Stimulated activated CD8-positive, alpha-beta memory T cell treated with anti-CD3 and anti-CD28 coated beads, Interleukin-2, amount 100 ng/mL, for 1 hour (primary cell): Measurements from ENCODE around the gene SLC4A5.

Source experiments
- DNase-seq, 2 donors: peaks; one replicate each; pipeline ENCODE4 v3.0.0-alpha.2; 2020; ENCODE audit warnings: low read depth in 2 of 2

Gene SLC4A5, protein sequence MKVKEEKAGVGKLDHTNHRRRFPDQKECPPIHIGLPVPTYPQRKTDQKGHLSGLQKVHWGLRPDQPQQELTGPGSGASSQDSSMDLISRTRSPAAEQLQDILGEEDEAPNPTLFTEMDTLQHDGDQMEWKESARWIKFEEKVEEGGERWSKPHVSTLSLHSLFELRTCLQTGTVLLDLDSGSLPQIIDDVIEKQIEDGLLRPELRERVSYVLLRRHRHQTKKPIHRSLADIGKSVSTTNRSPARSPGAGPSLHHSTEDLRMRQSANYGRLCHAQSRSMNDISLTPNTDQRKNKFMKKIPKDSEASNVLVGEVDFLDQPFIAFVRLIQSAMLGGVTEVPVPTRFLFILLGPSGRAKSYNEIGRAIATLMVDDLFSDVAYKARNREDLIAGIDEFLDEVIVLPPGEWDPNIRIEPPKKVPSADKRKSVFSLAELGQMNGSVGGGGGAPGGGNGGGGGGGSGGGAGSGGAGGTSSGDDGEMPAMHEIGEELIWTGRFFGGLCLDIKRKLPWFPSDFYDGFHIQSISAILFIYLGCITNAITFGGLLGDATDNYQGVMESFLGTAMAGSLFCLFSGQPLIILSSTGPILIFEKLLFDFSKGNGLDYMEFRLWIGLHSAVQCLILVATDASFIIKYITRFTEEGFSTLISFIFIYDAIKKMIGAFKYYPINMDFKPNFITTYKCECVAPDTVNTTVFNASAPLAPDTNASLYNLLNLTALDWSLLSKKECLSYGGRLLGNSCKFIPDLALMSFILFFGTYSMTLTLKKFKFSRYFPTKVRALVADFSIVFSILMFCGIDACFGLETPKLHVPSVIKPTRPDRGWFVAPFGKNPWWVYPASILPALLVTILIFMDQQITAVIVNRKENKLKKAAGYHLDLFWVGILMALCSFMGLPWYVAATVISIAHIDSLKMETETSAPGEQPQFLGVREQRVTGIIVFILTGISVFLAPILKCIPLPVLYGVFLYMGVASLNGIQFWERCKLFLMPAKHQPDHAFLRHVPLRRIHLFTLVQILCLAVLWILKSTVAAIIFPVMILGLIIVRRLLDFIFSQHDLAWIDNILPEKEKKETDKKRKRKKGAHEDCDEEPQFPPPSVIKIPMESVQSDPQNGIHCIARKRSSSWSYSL

DNA sequence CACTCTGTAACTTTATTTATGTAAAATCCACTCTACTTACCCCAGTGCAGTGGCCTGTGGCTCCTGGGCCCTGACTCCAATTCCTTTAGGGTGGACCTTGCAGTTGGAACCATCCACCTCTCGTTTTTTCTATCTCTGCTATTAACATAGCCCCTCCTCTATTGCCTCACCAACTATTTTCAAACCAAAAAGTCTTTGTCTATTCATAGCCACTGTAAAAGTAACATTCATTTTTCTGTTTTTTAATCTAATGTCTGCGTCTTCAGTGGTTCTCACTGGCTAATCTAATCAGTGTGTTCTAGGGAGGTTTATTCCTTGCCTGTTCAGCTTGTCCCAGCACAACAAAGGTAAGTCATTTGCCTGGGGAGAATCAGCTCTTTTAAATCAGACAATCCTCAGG is at the start of gene SLC4A5:
Gene SLC4A5 (minus strand): TSS at position 101 of the 400 bp plus-strand sequence. CDS start 28,393 bp downstream, outside the sequence.
- no peak for DNase-seq

DNA sequence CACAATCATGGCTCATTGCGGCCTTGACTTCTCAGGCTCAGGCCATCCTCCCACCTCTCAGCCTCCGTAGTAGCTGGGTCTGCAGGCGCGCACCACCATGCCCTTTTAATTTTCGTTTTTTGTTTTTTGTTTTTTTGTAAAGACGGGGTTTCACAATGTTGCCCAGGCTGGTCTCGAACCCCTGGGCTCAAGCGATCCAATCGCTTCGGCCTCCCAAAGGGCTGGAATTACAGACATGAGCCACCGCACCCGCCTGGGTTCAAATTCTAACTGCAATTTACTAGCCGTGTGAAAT is 49.2 kb upstream of the SLC4A5 start:
- no peak for DNase-seq

DNA sequence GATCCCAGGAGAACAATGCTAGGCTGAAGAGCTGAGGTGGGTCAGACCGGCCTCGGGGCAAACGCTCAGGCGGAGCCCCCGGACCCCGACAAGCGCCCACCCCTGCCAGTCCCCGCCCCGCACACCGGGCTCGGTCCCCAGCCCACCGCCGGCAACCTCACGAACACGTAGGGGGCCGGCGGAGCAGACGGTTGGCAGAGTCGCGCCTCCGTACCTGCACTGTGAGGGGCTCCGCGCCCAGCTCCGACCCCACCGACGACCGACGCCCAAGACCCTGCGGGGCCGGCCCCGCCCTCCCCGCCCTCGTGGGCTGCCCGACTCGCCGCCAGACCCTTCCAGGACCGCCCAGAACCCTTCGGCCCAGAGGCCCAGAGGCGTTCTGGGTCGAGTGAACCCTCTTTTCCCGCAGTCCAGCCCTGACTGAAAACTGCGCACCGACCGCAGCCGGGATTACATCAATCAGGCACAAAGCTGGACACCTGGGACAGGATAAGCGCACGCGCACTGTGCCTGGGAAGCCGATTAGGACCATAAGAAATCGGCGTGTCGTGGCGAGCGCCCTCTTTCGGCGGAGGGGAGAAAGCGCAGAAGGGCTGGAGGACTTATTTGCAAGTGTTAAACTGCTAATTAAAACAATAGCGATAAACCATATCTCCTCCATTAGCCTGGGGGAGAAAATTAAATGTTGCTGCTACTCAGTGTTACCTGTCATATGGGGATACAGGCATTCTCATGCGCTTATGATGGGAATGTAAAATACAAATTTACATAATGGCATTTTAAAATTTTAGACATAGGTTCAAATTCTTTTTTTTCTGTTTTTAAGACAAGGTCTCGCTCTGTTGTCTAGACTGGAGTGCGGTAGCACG is 48.6 kb upstream of the SLC4A5 start:
- DNase-seq = peak; percentile 90 to 93

DNA sequence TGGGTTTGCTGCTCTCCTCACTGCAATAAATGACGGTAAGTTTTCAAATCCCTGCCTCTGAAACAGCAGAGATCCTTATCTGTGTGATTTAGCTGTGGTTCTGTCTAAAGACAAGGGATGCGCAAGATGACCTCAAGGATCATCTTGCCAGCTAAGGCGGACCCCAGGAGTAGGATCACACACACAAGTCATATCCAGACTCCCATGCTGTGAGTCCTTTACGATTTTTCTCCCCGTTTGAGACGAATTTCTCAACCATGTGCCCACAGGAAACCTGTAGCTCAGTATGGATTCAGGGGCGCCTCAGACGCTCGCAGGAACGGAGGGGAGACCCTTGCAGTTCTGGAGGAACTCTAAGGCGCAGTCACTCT is 48.0 kb upstream of the SLC4A5 start:
- DNase-seq = no peak

DNA sequence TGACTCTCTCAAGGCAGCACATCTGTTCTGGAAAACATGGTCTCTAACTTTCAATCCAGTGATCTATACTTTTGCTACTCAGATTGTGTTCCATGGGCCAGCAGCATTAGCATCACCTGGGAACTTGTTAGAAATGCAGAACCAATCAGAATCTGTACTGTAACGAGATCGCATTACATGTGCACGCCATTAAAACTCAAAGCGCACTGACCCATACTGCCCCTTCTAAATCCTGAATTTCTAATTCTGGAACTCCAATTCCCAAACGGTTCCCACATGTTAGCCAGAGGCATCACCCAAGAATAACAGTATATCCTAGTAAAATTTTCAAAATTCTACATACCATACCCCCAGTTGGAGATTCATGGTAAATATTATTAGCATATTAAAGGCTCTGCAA is 47.4 kb upstream of the SLC4A5 start:
- no peak for DNase-seq

DNA sequence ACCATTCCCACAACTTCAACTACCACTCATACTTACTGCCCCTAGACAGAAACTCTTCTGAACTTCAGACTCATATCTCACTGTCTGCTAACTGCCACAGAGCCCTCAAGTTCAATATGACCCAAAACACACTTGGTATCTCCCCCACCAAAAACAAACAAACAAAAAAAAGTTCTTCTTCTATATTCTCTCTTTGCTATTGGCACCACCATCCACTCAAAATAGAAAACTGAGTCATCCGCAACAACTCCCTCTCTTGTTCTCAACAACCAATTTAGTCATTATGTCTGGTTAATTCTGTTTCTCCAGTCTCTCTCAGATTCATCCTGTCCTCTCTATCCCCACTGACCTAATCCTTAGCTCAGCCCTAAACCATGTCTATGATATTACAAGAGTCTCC is 44.1 kb upstream of the SLC4A5 start:
- no peak for DNase-seq

DNA sequence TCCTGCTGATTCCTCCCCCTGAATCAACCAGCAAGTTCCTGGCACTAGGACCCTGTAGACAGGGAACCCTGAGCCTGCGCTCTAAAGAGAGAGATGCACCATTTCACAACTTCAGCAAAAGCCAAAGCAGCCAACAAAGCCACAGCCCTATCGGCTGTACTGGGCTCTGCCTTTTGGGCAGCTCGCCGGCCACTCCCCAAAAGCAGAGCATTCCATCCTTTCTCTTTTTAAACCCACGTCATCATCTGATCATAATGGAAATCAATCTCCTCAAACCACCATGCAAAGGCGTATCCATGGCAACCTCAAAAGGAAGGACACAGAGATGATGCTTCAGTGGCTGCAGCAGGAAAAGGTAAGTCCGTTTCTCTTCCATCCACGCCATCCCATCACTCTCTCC is 42.2 kb upstream of the SLC4A5 start:
- no peak for DNase-seq

DNA sequence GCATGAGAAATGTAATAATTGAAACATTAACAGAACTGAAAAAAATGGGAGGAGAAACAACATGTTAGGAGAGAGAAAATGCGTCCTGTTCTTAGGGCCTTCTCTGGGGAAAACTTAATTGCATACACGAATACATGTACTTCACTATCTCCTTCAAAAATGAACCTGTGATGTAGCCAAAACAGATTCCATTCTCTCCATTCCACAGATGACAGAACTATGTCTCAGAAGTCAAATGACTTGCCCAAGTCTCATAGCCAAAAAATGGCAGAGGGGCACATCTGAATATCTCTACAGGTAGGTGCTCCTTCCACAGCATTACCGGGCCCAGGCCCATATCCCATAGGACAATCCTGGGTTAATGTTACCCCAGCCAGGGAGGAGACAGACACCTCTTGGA is 40.8 kb upstream of the SLC4A5 start:
- DNase-seq = no peak

DNA sequence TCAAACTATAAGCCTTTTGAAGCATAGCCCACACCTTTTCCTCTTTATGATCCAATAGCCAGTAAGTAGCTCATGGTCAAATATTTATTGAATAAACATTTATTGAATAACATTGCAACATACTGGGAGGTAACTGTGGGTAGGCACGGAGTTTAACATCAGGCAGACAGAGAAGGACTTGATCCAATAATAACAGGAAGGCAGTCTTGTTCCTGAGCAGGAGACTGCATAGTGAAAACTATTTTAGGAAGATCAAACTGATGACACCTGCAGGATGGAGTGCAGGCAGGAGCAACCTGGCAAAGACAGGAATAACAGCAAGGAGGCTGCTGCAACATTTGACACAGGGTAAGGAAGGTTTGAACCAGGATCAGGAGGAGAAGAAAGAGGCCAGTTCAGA is 40.0 kb upstream of the SLC4A5 start:
- DNase-seq = no peak

DNA sequence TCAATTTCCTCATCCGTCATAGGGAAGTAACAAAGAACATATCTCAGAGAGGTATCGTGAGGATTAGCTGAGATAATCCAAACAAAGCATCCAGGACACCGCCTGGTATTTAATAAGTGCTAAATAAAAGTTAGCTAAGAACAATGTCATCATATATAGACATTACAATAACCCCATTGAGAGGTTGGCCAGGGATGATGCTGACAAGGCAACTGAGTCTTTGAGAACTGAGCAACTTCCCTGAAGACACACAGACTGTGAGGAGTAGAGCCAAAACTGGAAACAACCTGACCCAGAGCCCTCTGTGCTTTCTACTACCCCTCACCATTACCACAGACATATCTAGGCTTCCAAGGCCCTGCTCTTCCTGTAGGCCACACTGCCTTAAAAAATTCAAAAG is 38.5 kb upstream of the SLC4A5 start:
- DNase-seq = no peak

DNA sequence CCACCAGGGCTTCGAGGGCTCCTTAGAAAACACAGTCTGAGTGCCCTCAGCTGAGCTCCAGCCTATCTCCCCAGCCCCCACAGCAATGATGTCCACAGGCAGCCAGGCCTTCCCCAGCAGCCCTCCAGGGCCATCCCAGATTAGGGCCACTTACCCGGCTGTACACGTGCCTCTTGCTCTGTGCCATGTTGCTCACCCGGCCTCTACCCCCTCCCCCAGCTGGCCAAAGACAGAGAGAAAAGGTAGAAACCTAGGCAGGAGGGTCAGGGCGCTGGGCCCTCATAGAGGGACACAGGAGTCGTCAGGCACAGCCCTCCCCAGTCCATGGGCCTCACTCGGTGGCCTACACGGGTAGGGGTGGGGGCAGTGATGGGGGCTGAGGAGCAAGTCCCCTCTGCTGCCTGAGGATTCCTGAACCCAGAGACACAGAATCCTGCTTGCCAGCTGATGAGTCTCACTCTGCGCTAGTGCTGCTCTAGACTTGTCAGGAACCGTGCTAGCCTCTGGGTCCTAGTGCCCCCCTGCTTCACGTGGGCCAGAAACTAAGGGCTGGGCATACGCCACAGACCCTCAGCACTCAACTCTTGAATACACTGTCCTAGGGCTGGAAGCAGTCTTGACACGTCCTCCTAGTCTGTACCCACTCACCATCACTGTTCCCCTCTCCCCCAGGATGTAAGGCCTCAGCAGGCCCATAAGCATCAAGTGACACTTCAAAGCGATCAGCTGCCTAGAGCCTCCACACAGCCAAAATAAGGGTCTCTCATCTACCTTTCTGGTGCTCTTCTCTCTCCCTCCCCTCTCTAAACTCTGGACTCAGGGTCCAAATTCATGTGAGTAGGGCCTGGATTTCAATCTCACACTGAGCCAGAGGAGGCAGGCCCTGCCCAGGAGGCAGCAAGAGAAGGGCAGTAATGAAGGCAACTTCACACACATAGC is 36.9 kb upstream of the SLC4A5 start, which contains the start of gene DCTN1:
Gene DCTN1 (minus strand): TSS at position 461 of the 939 bp plus-strand sequence. CDS start 274 bp downstream, at position 187.
- DNase-seq = no peak

DNA sequence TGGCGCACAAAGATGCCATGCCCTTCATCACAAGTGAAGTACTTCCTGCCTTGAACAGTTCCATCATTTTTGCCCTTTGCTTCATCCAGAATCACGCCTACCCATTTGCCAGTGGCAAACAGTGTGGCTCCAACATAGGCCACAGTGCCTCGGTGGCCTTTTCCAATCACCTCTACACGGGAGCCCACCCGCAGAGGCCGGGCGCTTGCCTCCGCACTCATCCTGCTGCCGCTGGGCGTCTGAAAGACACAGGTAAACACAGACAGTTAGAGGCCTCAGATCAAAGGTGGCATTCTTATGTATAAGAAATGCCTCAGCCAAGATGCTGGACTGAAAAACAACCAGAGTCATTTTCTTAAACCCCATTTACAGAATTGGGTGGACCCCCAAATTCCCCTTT is 34.8 kb upstream of the SLC4A5 start:
- no peak for DNase-seq

DNA sequence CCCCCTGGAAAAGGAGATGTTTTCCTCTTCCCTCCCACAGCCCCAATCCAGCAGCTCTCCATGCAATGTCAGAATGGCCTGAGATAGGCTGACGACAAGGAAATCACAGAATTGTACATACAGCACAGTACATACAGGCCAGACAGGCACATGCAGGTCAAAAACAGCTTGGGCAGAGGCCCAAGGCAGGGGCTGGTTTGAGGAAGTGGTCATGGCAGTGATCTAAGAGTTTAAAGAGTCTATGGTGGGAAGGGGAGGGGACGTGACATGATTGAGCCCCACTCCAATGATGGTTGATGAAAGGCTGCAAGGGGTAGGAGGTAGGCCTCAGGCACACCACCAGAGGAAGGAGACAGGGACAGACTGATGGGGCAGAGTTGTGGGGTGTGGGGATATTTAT is 32.6 kb upstream of the SLC4A5 start:
- DNase-seq = no peak

DNA sequence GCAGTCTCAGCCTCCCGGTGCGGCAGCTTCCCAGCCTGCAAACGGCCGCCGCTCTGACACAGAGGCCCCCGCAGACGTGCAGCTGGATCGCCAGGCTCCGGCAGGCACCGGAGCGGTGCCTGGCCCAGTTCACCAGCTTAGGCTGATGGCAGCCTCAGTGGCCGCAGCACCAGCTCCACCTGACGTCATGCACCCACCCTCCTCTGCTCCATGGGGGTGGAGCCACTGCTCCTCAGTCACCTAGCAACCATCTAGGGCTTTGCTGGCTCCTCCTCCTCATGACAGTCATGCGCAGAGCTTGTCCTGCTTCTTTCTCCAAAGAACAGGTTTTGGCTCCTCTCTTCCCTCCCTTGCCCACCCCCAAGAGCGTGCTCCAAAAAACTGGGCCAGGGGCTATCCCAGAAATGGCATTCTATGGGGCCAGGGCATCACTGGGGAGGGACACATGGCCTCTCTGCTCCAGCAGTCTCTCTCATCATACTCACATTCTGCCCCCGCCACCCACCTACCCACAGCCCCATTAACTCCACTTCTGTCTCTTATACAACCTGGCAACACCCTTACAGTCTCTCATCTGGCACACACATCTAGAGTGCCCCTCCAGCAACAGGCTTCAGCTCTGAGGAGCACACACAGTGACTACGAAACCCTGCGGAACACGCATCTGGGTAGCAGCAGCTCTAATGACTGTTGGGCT is 31.4 kb upstream of the SLC4A5 start:
- no peak for DNase-seq

DNA sequence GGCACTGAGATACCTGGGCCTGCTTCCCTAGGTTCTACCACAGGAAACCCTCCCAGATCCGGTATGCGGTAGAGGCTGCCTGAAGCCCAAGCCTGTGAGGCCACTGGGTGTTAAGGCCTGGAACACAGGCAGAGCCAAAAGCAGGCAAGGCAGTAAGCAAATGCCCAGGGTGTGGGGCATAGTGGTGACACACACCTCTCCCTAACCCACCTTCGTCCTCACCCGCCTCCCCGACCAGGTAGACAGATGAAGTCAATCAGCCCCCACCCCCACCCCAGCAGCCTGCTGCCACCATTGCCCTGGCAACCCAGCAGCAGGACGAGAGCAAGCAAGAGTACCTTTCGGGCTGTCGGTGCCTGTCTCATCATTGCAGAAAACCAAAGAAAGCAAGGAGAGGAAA is 30.8 kb upstream of the SLC4A5 start:
- no peak for DNase-seq

DNA sequence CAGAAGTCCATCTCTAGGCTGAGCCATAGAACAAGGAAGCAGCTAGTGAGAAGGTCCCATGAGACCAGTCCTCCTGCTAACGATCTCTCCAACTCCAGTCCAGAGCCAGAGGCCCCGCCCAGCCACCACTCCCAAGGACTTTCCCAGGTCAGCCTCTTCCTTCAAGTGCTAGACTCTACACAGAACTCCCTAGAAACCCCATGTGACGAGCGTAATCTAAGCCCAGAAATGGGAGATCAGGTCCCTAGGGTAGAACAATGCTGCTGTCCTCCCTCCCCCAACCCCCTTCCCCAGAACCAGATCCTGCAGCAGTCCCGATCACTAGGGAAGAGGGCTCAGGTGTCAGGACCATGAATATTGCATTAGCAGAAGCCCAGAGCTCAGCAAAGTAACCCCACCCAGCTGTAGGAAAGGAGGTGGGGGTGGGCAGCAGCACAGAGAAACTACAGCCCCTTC is 30.0 kb upstream of the SLC4A5 start:
- no peak for DNase-seq

DNA sequence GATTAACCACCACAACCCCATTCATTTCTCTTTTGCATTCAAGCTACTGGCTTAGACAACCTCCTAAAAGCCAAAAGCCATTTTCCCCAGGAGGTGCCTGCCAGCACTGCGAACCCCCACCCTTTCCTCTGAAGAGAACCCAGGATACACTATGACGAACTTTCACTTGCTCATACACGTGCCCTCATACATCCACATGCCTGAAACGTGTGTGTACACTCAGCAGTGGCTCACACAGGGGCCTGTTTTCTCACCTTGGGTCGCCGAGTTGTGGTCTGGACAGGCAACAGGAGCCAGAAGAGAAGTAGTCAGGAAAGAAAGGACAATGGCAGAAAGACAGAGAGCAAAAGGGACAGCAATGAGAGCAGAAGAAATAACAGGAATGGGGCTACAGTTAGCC is 29.5 kb upstream of the SLC4A5 start:
- DNase-seq = no peak

DNA sequence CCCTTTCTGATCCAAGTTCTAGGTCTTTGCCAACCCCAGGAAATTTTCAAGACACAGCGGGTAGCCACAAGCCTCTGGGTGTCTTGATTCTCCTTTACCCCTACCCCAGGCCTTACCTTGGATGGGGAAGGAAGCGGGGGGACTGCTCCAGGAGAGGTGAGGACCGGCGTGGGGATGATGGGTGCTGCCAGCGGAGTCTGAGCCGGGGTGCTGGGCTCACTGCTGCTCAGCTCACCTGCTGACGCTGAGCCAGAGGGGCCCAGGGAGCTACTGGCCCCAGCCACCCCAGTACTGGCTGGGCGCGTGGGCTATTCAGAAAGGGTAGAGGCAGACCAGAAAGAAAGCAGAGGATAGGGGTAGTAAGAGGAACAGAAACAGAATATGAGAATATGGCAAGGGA is 28.2 kb upstream of the SLC4A5 start:
- no peak for DNase-seq

DNA sequence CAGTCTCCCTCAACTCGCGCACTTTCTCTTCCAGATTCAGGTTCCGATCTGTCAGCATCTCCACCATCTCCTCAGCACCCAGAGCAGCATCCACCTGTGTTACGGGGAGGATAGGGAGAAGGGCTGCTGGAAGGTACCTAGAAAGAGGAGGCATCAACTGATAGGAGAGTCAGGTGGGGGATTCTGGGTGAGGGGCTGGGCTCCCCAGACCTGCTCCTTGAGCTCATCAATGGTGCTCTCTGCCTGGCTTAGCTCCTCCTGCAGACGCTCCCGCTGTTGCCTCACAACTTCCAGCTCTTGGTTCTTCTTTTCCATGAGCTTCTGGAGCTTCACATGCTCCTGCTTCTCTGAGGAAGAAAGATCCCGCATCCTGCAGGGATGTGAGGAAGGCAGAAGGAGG is 26.8 kb upstream of the SLC4A5 start:
- no peak for DNase-seq

DNA sequence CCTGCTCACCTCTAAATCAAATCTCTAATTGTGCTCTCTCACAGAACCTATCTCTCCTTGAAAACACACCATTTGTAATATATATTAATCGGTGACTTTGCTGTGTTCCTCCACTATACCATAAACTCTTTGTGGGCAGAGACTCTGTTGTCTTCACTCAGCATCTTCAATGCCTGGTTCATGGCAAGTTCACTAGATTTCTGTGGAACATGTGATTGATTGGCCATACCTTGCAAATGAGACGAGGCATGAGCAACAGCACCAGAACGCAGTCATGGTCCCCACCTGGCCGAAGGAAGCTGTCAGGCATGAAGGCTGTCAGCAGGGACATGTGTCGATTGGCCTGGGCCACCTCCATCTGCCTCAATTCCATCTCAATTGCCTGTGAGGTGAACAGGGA is 25.3 kb upstream of the SLC4A5 start:
- DNase-seq = no peak
